AG04449 (cell line): ENCODE data around the gene UTS2B.

Experiments used
- CTCF ChIA-PET: fragments of 350-600 bp; formaldehyde crosslinking; extraction: SDS; loops from one replicate; lab custom pipeline; 2021; ENCODE audit warnings: antibody characterized with exemption; lab: Yijun Ruan, JAX
- POLR2A ChIA-PET: fragments of 400-600, 350-600 bp; formaldehyde crosslinking; extraction: SDS; loops from one replicate; lab custom pipeline; 2020; ENCODE audit warnings: antibody characterized with exemption, inconsistent platforms; lab: Yijun Ruan, JAX
- DNase-seq: peaks from one replicate; pipeline ENCODE4 v3.0.0-alpha.2; 2010; ENCODE audit warnings: low read depth, low spot score
- H3K4me3 ChIP-seq: 2 replicates; pipeline ENCODE4 v1.5.1; 2011; ENCODE audit warnings: low read depth, mild to moderate bottlenecking, control low read depth, low read length
- CTCF ChIP-seq: IDR thresholded peaks from one replicate; pipeline ENCODE4 v1.5.1; 2011; ENCODE audit warnings: mild to moderate bottlenecking, moderate library complexity, low read length, control low read depth, inconsistent platforms; ENCODE audit not compliant: insufficient read depth; ENCODE audit errors: missing control alignments

Gene UTS2B

GRCh38 chr3:191328383-191328961, 1.9 kb downstream of the UTS2B start:
- POLR2A ChIA-PET = interaction anchor here (0.6 to 1.0 kb wide), 4 partner anchors 9 to 108 kb away, joined by 3 to 5 read pairs (median 3); no protein-coding TSS in a partner anchor
- CTCF ChIA-PET = interaction anchor here (1.3 kb wide), 1 partner anchor 85 kb away, joined by 3 read pairs; no protein-coding TSS in a partner anchor
- no peak for DNase-seq

GRCh38 chr3:191327526-191327925, 2.8 kb downstream of the UTS2B start:
- TF ChIP-seq CTCF = no peak
- ChIA-PET CTCF (no interaction called here), POLR2A (no interaction called here)
- H3K4me3 ChIP-seq = no peak overlapping the region
- DNase-seq = no peak

More at GRCh38 chr3:191328383-191328961, 1.9 kb downstream of the UTS2B start:
- TF ChIP-seq CTCF = no peak
- peak overlapping the region; percentile 76 for H3K4me3 ChIP-seq

GRCh38 chr3:191324936-191325335, 5.4 kb downstream of the UTS2B start:
- H3K4me3 ChIP-seq = no peak overlapping the region
- DNase-seq = no peak
- CTCF ChIA-PET = interaction anchor here (1.4 kb wide), 1 partner anchor 54 kb away, joined by 3 read pairs; no protein-coding TSS in a partner anchor
- TF ChIP-seq CTCF = no peak
- POLR2A ChIA-PET = no interaction called here

- POLR2A ChIA-PET = no interaction called here
- no peak overlapping the region for H3K4me3 ChIP-seq
- CTCF ChIA-PET = no interaction called here
- TF ChIP-seq CTCF = no peak
- DNase-seq = no peak
Measured at GRCh38 chr3:191321019-191321767, 9.1 kb downstream of the UTS2B start.

GRCh38 chr3:191320316-191320715, 10.0 kb downstream of the UTS2B start:
- ChIA-PET CTCF (no interaction called here), POLR2A (no interaction called here)
- TF ChIP-seq CTCF = no peak
- DNase-seq = no peak
- H3K4me3 ChIP-seq = no peak overlapping the region

GRCh38 chr3:191316876-191317603, 13.3 kb downstream of the UTS2B start:
- DNase-seq = no peak
- TF ChIP-seq CTCF = no peak
- no peak overlapping the region for H3K4me3 ChIP-seq
- ChIA-PET POLR2A (no interaction called here), CTCF (no interaction called here)
